ENCODE measurements around the gene RASA3.

The RASA3 gene

DNA sequence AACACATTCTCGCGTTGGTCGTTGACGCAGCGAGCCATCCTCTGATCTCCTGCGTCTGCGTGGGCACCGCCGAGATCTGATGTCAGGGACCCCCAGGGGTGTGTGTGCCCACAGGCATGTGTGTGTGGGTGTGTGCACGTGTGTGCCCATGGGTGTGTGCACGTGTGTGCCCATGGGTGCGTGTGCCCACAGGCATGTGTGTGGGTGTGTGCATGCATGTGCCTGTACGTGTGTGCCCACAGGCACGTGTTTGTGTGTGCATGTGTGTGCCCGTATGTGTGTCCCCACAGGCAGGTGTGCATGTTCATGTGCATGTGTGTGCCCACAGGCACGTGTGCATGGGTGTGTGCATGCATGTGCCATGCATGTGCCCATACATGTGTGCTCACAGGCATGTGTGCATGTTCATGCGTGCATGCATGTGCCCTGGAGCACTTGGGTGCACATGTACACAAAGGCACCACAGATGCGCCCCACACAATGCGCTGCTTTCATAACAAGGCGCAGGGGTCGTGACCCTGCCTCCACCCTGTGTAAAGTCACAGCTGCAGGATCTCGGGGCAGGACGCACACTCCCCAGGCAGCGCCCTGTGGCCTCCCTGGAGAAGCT lies 77.5 kb downstream of the RASA3 start:
- DNase-seq (ENCODE audit: low spot score): no peak

DNA sequence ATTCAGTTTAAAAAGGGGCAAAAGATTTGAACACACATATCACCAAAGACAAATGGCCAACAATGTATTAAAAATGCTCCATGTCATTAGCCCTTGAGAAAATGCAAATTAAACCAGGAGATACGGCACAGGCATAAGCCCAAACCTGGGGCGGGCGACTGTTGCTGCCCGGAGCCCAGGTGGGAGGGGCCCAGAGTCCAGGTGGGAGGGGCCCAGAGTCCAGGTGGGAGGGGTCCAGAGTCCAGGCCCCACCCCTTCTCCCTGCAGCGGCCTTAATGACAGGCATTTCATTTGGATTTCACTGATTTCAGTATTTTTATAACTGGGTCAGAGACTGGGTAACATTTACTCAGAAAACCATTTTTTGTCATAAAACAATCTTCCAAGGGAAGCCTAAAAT lies 78.2 kb downstream of the RASA3 start:
- no peak for DNase-seq (ENCODE audit: low spot score)

DNA sequence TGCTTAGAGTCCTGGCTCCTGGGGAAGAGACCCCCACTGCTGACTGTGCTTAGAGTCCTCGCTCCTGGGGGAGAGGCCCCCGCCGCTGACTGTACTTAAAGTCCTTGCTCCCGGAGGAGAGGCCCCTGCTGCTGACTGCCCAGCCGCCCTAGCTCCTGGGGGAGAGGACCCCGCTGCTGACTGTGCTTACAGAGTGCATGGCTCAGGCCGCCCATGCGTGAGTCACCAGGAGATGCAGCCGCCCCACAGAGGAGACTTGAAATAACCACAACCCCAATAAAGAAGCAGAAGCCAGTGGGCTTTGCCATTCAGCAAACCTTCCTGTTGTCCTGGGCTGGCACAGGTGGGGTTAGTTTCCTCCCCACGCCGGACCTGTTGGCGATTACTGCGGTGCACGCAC lies 79.4 kb downstream of the RASA3 start:
- no peak for DNase-seq (ENCODE audit: low spot score)

DNA sequence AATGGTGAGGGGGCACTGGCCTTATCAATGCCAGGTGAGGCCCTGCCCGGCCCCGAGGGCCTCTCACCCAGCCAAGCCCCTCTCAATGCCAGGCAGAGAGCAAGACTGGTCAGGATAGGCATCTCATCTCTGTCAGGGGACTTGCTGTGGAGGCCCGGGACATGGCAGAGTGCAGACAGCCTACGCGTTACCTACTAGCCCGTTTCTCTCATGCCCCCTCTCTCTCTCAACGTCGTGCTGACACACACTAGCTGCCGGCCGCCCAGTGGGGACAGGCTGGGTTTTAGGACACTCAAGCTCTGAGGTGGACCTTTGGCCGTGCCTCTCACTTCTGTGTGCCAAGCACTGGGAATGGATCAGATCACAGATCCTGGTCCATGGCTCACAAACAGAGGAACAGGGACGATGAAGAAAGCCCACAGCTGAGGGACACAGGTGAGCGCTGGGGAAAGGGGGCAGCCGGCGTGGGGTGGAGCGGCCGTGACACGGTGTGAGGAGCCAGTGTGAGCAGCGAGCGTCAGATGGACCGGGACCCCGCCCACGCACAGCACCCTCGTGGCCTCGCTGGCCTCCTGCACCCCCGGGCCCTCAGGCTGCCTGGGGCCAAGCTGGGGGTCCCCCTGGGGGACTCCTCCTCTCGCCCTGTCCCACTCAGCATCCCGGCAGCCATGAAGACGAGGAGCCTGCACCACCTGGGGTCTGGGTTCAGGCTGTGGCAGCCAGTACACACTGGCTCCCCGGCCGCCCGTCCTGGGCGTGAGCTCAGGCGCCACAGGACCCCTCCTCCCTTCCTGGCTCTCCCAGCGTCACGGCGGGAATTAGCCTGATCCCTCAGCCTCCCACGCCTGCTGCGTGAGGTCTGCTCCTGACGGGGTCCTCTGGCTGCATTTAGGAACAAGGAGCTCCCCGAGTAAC lies 81.6 kb downstream of the RASA3 start:
- no peak for DNase-seq (ENCODE audit: low spot score)

DNA sequence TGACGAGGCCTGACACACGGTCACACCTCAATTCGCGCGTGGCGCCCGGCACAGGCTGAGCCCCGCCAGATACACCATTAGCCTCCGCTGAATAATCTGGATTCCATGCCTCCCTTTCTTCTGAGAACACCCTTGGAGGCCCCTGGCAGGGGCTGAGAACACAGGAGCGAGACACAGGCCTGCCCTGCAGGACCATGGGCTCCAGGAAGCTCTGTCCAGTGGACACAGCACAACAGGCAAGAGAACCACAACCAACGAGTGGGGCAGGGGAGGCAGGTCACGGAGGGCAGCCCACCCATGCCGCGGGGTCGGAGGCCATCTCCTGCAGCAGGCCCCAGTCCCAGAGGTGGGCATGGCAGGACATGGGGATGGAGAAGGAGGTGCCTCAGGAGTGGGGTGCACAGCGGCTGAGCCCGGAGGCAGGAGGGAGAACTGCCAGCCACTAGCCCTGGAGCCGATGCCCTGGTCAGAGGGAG lies 82.8 kb downstream of the RASA3 start:
- DNase-seq (ENCODE audit: low spot score): no peak

DNA sequence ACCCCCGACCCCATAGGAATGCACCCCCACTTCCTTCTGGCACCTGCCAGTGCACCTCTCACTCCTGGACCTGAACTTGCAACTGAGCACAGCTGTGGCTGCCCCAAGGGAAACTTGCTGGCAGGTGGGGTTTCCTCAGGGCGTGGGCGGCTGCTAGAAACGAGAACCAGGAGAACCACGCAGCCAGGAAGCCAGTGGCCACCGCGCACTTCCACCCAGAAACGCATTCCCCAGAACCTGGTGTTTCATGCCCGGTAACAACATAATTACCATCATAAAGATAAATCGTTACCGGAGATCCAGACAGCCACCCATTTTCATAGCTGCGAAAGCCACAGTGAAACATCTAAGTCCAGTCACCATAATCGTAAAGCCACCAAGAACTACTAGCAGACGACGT lies 83.4 kb downstream of the RASA3 start:
- peak; percentile 39 for DNase-seq (ENCODE audit: low spot score)

DNA sequence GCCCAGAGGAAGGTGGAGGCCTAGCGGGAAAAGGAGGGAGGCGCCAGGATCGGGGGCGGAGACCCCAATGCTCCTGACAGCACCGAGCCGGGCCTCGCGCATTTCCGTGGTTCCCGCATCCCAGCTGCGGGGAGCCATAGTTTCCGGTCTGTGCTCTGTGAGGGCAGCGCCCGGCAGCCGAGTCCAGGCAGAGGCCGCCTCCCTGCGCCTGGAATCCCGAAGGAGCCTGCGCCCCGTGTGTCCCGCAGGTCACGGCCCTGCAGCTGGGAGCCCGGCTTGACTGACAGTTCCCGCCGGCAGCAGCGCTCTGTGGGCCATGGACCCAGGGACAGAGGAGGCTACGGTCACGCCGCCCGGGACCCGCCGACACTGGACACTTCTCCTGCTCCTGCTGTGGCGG lies 84.0 kb downstream of the RASA3 start:
- no peak for DNase-seq (ENCODE audit: low spot score)

DNA sequence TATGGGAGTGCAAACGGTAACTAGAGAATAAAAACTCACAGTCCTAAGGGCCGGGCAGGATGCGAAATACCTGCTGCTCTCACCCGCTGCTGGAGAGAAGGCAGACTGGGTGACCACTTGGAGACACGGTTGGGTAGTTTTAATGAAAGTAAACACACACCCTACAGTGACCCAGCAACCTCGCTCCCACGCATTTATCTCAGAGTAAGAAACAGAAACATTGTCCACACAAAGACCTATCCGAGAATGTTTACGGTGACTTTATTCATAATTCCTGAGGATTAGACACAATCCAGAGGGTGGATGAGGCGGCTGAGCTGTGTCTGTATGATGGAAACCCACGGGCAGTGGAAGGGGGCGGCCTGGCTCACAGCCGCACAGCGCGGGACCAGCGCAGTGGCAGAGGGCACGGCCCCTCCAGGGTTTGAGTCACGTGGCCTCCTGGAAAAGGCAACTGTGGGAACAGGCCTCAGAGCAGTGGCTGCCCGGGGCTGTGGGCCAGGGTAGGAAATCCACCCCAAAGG lies 85.0 kb downstream of the RASA3 start:
- DNase-seq (ENCODE audit: low spot score): no peak

DNA sequence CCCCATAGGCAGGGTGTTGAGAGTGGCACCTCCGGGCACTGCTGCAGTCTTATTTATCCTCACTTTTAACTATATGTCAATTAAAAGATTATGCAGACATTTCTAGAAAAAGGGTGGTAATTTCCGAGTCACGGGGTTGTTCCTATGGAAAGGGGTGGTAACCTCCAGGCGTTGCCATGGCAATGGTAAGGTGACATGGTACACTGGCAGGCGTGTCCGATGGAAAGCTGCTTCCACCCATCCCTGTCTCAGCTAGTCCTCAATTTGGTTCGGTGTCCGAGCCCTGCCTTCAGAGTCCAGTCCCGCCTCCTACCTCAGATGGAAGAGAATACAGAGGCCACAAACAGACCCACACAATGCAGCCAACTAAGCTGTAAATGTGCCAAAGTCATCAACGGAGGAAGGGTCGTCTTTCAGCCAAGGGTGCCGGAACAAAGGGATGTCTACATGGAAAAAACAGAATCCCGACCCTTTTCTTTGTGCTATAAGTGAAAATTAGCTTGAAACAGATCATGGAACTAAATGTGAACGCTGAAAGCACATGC lies 85.9 kb downstream of the RASA3 start:
- DNase-seq (ENCODE audit: low spot score): no peak

DNA sequence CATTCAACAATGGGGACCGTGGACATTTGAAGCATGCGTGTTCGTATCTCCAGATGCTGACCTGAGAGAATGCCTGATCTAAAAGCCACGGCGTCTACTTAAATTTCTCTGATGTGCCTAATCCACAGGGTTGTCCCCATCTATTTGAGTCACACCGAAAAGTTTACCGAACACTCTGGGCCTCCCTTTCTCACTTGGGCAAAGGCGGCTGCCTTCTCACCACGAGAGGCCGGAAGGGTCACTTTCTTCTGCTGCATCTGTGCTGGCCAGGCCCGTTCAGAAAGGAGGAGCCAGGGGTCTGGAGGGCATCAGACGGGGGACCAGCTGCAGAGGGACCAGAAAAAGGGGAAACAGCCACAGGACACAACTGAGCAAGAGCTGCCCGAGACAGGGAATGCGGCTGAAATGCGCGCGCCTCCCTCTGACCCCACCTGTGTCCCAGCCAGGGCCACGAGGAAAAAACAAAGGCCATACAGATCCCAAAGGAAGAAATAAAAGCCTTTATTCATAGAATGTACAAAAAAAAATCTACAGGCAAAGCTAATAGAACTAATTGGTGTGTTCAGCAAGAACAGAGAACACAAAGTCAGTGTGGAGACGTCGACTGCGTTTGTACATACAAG lies 87.2 kb downstream of the RASA3 start:
- no peak for DNase-seq (ENCODE audit: low spot score)

DNA sequence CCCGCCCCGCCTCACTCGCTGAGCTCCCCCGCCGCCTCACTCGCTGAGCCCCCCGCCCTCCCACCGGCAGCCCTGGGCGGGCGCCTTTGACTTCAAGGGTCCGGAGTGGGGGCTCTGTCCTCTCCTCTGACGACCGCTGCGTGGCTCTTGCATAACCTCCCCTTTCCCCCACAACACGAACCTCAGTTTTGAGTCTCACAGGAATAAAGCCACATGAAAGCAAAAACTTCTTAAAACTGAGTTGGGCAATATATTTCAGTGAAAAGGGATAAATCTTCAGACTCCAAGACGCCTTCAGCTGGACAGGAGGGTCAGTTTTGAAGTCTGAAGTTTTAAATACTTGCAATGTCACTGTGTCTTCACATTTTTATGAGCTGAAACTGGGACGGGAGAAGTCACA lies 87.9 kb downstream of the RASA3 start:
- DNase-seq (ENCODE audit: low spot score): no peak

DNA sequence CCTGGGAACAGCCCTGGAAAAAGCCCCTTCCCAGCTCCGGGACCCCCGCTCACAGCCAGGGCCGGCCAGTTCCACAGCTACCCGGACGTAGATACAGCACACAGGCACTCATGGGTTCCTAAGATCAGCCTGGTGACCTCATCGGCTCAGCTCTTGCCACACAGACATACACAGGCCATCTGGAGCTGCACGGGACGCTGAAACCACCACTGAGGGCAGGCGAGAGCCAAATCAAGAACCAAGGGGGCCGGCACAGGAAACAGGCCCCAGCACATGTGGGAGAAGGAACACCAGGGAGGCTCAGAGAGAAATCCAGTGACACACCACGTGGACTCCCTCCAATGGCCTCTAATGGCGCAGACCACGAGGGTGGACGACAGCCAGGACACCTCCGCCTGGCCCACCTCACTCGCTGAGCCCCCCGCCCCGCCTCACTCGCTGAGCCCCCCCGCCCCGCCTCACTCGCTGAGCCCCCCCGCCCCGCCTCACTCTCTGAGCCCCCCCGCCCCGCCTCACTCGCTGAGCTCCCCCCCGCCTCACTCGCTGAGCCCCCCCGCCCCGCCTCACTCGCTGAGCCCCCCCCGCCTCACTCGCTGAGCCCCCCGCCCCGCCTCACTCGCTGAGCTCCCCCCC lies 88.9 kb downstream of the RASA3 start:
- no peak for DNase-seq (ENCODE audit: low spot score)

DNA sequence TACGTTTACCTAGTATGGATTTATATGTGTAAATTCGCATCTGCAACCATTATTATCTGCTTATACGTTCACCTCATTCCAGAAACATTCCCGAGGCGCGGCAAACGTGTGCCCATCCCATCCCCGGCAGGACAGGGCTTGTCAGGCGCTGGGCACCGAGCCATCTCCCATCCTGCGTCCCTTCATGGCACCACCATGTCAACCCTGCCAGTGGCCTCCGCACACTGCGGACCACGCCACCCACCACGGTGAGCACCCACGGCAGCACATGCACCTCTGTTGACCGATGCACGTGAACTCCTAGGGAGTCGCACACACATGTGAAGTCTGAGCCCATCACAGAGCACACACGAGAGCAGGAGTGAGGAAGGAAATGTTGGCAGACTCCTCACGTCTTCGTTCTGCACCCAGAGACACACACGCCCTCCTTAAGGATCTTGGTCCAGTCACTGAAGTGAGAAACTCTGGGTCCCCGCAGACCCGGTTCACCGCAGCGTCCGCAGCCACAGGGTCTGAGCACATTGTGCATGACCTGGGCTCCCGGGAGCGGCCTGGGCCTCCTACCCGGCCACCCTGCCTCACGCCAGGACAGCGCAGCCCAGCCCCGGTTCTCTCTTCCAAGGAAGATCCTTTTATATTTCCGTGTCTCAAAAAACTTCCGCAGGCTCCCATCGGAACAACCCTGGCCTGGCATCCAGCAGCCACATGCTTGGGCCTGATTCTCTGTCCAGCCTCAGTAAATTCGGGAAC lies 90.2 kb downstream of the RASA3 start:
- no peak for DNase-seq (ENCODE audit: low spot score)

DNA sequence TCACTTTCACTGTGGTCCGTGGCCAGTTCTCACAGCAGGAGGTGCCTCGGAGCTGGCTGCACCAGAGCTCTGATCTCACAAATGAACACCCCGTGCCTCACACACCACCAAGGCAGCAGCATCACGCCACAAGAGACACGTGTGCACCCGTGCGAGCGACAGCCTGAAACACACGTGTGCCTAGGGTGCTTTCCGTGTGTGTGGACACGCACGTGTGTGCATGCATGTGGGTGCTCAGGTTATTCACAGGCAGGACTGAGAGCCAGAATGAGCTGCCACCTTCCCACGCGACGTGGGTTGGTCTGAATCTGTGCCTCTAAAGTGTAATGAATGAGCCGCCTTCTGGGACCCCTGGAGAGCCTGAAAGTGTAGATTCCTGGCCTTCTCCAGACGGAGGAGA lies 90.9 kb downstream of the RASA3 start:
- no peak for DNase-seq (ENCODE audit: low spot score)

DNA sequence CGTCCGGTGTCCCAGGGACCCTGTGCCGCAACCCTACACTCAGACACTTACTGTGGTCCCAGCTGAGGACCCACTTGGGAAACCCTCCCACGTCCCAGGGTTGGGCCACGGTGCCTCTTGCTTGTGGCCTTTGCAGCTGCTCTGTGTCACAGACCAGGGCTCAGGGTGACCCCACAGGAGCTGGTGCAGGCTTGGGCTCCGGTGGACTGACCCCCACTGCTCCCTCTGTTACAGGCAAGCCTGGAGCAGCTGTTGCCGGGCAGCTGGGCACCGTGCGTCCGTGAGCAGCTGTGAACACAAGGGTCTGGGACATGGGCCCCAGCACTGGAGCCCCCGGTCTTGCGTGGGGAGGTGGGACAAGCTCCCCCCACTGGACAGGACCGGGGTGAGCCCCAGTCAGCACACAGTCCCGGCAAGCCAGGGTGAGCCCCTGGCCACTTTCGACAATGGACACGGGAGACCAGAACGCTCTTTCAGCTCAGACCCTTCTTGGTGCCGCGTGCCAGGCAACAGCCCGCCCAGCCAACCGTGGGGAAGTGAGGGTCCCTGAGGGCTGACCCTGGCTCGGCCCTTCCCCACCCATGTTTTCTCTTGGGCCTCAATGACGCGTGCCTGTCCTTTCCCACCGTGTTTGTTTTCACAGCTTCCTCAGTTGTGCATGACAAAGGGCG lies 92.8 kb downstream of the RASA3 start:
- DNase-seq (ENCODE audit: low spot score): no peak

DNA sequence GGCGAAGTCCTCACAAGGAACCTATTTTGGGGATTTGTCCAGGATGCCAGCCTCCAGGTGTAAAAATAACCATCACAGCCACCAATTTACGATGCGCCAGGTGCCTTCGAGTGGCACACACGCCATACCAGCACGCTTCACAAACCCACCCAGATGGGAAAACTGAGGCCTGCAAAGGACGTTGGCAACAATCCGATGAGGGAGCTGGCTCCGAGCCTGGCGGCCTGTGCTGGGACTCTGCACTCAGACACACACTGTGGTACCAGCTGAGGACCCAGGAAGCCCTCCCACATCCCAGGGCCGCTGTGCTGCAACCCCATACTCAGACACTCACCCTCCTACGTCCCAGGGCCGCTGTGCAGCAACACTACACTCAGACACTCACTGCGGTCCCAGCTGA lies 93.5 kb downstream of the RASA3 start:
- no peak for DNase-seq (ENCODE audit: low spot score)

DNA sequence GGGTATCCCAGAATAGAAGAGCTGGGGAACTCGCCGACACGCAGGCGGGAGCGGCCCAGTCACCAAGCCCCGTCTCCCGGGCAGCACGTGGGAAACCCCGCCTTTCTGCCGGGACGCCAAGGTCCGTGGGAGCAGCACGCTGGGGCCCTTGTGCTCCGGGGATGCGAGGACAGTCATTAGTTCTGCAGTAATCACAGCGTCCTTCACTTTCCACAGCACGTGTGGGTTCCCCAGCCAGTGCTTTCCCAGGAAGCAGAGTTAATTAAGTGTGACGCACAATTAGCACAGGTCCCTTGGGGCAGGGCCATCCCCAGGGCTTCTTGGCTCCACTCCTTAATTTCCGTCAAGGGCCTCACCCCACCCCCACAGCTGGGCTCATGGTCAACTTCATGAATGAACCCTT lies 94.2 kb downstream of the RASA3 start:
- DNase-seq (ENCODE audit: low spot score): no peak

DNA sequence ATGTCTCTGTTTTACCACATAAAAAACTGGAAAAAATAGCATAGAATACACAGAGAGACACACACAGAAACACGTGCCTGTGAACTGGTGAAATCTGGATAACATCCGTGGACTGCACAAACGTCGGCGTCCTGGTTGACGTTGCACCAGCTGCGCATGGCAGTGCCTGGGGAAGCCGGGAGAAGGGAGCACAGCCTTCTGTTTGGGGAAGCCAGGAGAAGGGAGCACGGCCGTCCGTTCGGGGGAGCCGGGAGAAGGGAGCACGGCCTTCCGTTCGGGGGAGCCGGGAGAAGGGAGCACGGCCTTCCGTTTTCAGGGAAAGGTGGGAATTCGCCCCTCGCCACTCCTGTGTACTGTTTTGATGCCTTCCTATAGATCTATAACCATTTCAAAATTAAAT lies 94.7 kb downstream of the RASA3 start:
- DNase-seq (ENCODE audit: low spot score): no peak

DNA sequence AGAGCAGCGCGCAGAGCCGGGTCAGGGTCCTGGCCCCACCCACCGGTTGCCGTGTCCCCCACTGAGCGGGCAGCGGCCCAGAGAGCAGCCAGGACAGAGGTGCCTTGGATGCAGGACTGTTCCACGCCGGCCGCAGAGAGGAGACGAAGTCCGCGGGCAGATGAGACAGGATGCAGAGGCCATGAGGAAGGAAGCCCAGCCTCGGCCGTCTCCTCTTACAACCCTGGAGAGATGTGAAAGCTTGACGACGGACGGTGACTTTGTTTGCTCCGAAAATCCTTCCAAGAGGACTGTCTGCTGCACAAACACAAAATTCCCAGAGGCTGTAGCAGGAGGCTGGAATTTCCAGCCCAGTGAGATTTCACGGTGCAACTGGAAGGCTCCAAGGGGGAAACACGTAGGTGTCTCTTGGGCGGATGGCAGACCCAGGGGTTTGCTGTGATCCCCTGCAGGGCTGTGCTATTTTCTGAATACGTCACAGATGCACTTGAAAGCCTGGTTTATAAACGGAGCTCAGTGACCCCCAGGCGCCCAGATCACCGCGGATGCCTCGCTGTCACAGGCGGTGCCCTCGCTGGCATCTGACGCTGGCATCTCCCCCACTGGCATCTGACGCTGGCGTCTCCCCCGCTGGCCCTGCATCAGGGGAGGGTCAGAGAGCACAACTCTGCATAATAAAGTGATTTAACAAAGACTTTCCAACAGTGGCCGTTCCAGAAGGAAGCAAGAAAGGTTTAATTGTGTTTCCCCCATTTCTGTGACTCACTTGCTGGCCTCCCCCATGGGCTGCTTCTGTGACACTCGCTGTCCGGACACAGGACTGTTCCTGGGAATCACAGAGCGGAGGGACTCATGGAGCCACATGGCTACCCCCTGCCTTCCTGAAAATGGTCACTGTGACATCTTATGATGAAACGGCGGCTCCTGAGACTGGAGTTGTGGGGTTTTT lies 96.6 kb downstream of the RASA3 start:
- DNase-seq (ENCODE audit: low spot score): no peak

DNA sequence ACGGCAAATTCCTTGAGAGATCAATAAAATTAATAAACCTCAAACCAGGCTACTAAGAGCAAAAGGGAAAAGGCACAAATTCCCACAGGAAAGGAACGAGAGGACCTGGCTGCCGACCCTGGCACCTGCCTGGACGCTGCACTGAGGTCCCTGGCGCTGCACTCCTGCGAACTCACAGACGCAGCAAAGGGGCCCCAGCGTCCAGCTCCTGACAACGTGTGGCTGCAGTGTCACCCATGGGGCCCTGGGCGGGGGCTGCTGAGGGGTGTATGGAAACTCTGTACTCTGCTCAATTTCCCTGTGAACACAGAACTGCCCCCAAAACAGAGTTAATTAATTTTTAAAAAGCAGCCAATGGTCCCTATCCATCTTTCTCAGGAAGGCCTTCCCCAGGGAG lies 97.2 kb downstream of the RASA3 start:
- DNase-seq (ENCODE audit: low spot score): no peak
